ENCODE measurements around the gene OR52H1. TPM values are rescaled to one million over a fixed set of nuclear protein-coding genes. Genes with fewer than 3 reads are reported as not detected.

OR52H1 gene
- total RNA-seq, 2 donors from 2014 or later = not detected

GRCh38 chr11:5575152-5575551, 26.8 kb upstream of the OR52H1 start:
- Histone ChIP-seq H3K27ac (ENCODE audit: low read depth, low read length) (no peak overlapping the region), H3K9me3 (ENCODE audit: control insufficient read depth, low read length) (no peaks in the 10 kb centered on the region), H3K4me3 (ENCODE audit: low read length) (no peak overlapping the region), H3K36me3 (ENCODE audit: control insufficient read depth, insufficient read depth, low read length) (no peaks in the 10 kb centered on the region), H3K9ac (ENCODE audit: extremely low read depth, low read length, poor library complexity, severe bottlenecking) (no peak overlapping the region), H3K4me1 (ENCODE audit: control insufficient read depth, insufficient read depth, low read length) (no peaks in the 10 kb centered on the region), H3K27me3 (ENCODE audit: control insufficient read depth, insufficient read depth, low read length, poor library complexity, severe bottlenecking) (no peaks in the 10 kb centered on the region)
- Mint-ChIP-seq H3K27ac (no peak overlapping the region), H3K9me3 (no peaks in the 10 kb centered on the region), H3K36me3 (ENCODE audit: low read depth) (no peaks in the 10 kb centered on the region), H3K4me3 (no peak overlapping the region), H3K27me3 (ENCODE audit: insufficient read depth) (no peaks in the 10 kb centered on the region), H3K4me1 (no peaks in the 10 kb centered on the region)
- DNase-seq = no peak
- 75 to 93% methylated on average over 3 to 4 of the region's 4 CpGs for WGBS, 2 experiments (ENCODE audit: insufficient coverage in 1 of 2, insufficient read length in 1 of 2)
- TF ChIP-seq CTCF (conservative IDR thresholded peaks at IDR 0.05) = no peak

- no peaks in the 10 kb centered on the region for H3K27me3 ChIP-seq (ENCODE audit: control insufficient read depth, insufficient read depth, low read length, poor library complexity, severe bottlenecking)
- H3K9ac ChIP-seq (ENCODE audit: extremely low read depth, low read length, poor library complexity, severe bottlenecking) = no peak overlapping the region
- Mint-ChIP-seq H3K9me3 (no peaks in the 10 kb centered on the region), H3K36me3 (ENCODE audit: low read depth) (no peaks in the 10 kb centered on the region), H3K27me3 (ENCODE audit: insufficient read depth) (no peaks in the 10 kb centered on the region), H3K27ac (no peak overlapping the region), H3K4me3 (no peak overlapping the region), H3K4me1 (no peaks in the 10 kb centered on the region)
- H3K36me3 ChIP-seq (ENCODE audit: control insufficient read depth, insufficient read depth, low read length) = no peaks in the 10 kb centered on the region
- 89 to 100% methylated on average over 1 to 2 of the region's 2 CpGs for WGBS, 2 experiments (ENCODE audit: insufficient coverage in 1 of 2, insufficient read length in 1 of 2)
- H3K4me3 ChIP-seq (ENCODE audit: low read length) = no peak overlapping the region
- H3K9me3 ChIP-seq (ENCODE audit: control insufficient read depth, low read length) = no peaks in the 10 kb centered on the region
- TF ChIP-seq CTCF (conservative IDR thresholded peaks at IDR 0.05) = no peak
- H3K27ac ChIP-seq (ENCODE audit: low read depth, low read length) = no peak overlapping the region
- no peak for DNase-seq
- no peaks in the 10 kb centered on the region for H3K4me1 ChIP-seq (ENCODE audit: control insufficient read depth, insufficient read depth, low read length)
These were observed 26.3 kb upstream of the OR52H1 start for GRCh38 chr11:5574654-5575053.

GRCh38 chr11:5564259-5565019, 16.1 kb upstream of the OR52H1 start:
- Mint-ChIP-seq H3K36me3 (ENCODE audit: low read depth) (no peaks in the 10 kb centered on the region), H3K4me1 (no peaks in the 10 kb centered on the region), H3K9me3 (no peaks in the 10 kb centered on the region), H3K27ac (no peak overlapping the region), H3K27me3 (ENCODE audit: insufficient read depth) (no peaks in the 10 kb centered on the region), H3K4me3 (no peak overlapping the region)
- TF ChIP-seq CTCF (conservative IDR thresholded peaks at IDR 0.05) = no peak
- Histone ChIP-seq H3K27ac (ENCODE audit: low read depth, low read length) (no peak overlapping the region), H3K27me3 (ENCODE audit: control insufficient read depth, insufficient read depth, low read length, poor library complexity, severe bottlenecking) (no peaks in the 10 kb centered on the region), H3K4me3 (ENCODE audit: low read length) (no peak overlapping the region), H3K36me3 (ENCODE audit: control insufficient read depth, insufficient read depth, low read length) (no peaks in the 10 kb centered on the region), H3K9ac (ENCODE audit: extremely low read depth, low read length, poor library complexity, severe bottlenecking) (no peak overlapping the region), H3K4me1 (ENCODE audit: control insufficient read depth, insufficient read depth, low read length) (no peaks in the 10 kb centered on the region), H3K9me3 (ENCODE audit: control insufficient read depth, low read length) (no peaks in the 10 kb centered on the region)
- 89% methylated on average over 1 of the region's 1 CpG; no CpG with 5 or more reads in 1 of the 2 experiments for WGBS, 2 experiments (ENCODE audit: insufficient coverage in 1 of 2, insufficient read length in 1 of 2)
- no peak for DNase-seq
